VCaP (cell line): ENCODE data around the gene WFDC1.
"Not testable (repeated sequence)": the region's sequence is repeated elsewhere in the genome, so short reads cannot be mapped to it uniquely, and the experiment has no call there.

Experiments
- H3K27ac ChIP-seq: fragments of 450-650 bp; 2 replicates; pipeline ENCODE4 v1.5.1; 2017
- CTCF ChIP-seq: fragments of 450-650 bp; conservative IDR thresholded peaks from 2 replicates; pipeline ENCODE4 v1.5.1; 2017; ENCODE audit warnings: mild to moderate bottlenecking, moderate library complexity

The WFDC1 gene

GRCh38 chr16:84339311-84339710, 44.6 kb downstream of the WFDC1 start:
- no peak for TF ChIP-seq CTCF
- H3K27ac ChIP-seq, result no peak overlapping the region

GRCh38 chr16:84339766-84340165, 45.1 kb downstream of the WFDC1 start:
- no peak overlapping the region for H3K27ac ChIP-seq
- no peak for TF ChIP-seq CTCF

- TF ChIP-seq CTCF, result peak; percentile 31
Observed at GRCh38 chr16:84340325-84341040, 45.8 kb downstream of the WFDC1 start.

GRCh38 chr16:84341528-84342295, 47.0 kb downstream of the WFDC1 start:
- H3K27ac ChIP-seq, result no peak overlapping the region
- no peak for TF ChIP-seq CTCF

More at GRCh38 chr16:84340325-84341040, 45.8 kb downstream of the WFDC1 start:
- no peak overlapping the region for H3K27ac ChIP-seq

- not testable (repeated sequence) for H3K27ac ChIP-seq
Observed at GRCh38 chr16:84343800-84344199, 49.1 kb downstream of the WFDC1 start.

- no peak for TF ChIP-seq CTCF
- no peak overlapping the region for H3K27ac ChIP-seq
Observed at GRCh38 chr16:84344781-84345180, 50.1 kb downstream of the WFDC1 start.

- TF ChIP-seq CTCF, result no peak
Observed at GRCh38 chr16:84347161-84347560, 52.5 kb downstream of the WFDC1 start.

GRCh38 chr16:84348386-84348888, 53.8 kb downstream of the WFDC1 start:
- no peak overlapping the region for H3K27ac ChIP-seq
- TF ChIP-seq CTCF, result no peak

More at GRCh38 chr16:84347161-84347560, 52.5 kb downstream of the WFDC1 start:
- H3K27ac ChIP-seq, result no peak overlapping the region
